GM19035 (cell line): ENCODE results near the gene HP.

Experiments used
- ATAC-seq: cut with Tn5 transposase; IDR thresholded peaks from one replicate; pipeline ENCODE4 v1.9.1; 2021; ENCODE audit not compliant: unreplicated experiment

HP gene

GRCh38 chr16:72084445-72084844 lies 30.1 kb downstream of the HP start:
- no peak for ATAC-seq

- ATAC-seq = no peak
These were observed 30.7 kb downstream of the HP start for GRCh38 chr16:72085002-72085401.

GRCh38 chr16:72091217-72091616 lies 36.9 kb downstream of the HP start:
- no peak for ATAC-seq

GRCh38 chr16:72092832-72093447 lies 38.6 kb downstream of the HP start:
- ATAC-seq = no peak

- peak; percentile 97 for ATAC-seq
These were observed 39.4 kb downstream of the HP start, which contains the start of the genes DHX38 and TXNL4B for GRCh38 chr16:72093448-72094265. DHX38 (plus strand) TSS chr16:72093847; CDS start chr16:72096158, 2,311 bp downstream. TXNL4B (minus strand) TSS chr16:72093620; CDS start chr16:72090749, 2,871 bp downstream.

- ATAC-seq = no peak
These were observed 39.9 kb downstream of the HP start for GRCh38 chr16:72094266-72094610.

- ATAC-seq = no peak
These were observed 44.6 kb downstream of the HP start for GRCh38 chr16:72098936-72099335.

- ATAC-seq = peak; percentile 81
These were observed 45.1 kb downstream of the HP start for GRCh38 chr16:72099377-72099818.

GRCh38 chr16:72101195-72101594 lies 46.9 kb downstream of the HP start:
- ATAC-seq = no peak

GRCh38 chr16:72104905-72105304 lies 50.6 kb downstream of the HP start:
- ATAC-seq = no peak

- no peak for ATAC-seq
These were observed 51.7 kb downstream of the HP start for GRCh38 chr16:72105978-72106377.

GRCh38 chr16:72107371-72107770 lies 53.1 kb downstream of the HP start:
- ATAC-seq = no peak

- no peak for ATAC-seq
These were observed 54.2 kb downstream of the HP start for GRCh38 chr16:72108353-72109102.

- ATAC-seq = no peak
These were observed 55.0 kb downstream of the HP start for GRCh38 chr16:72109300-72109699.

GRCh38 chr16:72109966-72110530 lies 55.7 kb downstream of the HP start:
- no peak for ATAC-seq
